Epithelial cell of esophagus (primary cell): Measurements from ENCODE around the gene PRKCB.
"Not testable (repeated sequence)": the region's sequence is repeated elsewhere in the genome, so short reads cannot be mapped to it uniquely, and the experiment has no call there.

Experiments
- DNase-seq: peaks from one replicate; pipeline ENCODE4 v3.0.0; 2010; ENCODE audit warnings: low read depth
- H3K4me3 ChIP-seq: 2 replicates; pipeline ENCODE4 v1.5.1; 2011; ENCODE audit warnings: mild to moderate bottlenecking, low read length, control low read depth
- TF ChIP-seq, protein P1 (sequence below): IDR thresholded peaks from 2 replicates; pipeline ENCODE4 v1.5.1; 2011; ENCODE audit warnings: low read depth, mild to moderate bottlenecking, low read length, control low read depth, inconsistent platforms; ENCODE audit not compliant: insufficient read depth; ENCODE audit errors: missing control alignments

Gene PRKCB

DNA sequence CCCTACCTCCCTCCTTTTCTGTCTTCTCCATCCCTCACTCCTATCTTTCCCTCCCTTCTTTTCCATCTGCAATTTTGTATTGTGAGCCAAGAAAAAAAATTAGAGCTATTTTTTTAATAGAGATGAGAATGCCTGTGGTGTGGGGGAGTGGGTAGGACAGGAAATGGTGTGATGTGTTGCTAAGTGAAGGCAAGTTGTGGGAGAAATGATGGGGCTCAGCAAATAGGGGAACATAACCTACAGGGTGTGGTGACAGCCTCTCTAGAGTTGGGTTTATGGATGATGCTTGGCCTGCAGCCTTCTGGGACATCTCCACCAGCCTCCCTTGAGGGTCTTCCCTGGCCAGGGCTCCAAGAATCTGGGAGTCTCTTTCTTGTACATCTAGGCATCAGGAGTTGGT lies 257.3 kb downstream of the PRKCB start:
- H3K4me3 ChIP-seq = no peak overlapping the region
- DNase-seq = no peak
- TF ChIP-seq, protein P1, sequence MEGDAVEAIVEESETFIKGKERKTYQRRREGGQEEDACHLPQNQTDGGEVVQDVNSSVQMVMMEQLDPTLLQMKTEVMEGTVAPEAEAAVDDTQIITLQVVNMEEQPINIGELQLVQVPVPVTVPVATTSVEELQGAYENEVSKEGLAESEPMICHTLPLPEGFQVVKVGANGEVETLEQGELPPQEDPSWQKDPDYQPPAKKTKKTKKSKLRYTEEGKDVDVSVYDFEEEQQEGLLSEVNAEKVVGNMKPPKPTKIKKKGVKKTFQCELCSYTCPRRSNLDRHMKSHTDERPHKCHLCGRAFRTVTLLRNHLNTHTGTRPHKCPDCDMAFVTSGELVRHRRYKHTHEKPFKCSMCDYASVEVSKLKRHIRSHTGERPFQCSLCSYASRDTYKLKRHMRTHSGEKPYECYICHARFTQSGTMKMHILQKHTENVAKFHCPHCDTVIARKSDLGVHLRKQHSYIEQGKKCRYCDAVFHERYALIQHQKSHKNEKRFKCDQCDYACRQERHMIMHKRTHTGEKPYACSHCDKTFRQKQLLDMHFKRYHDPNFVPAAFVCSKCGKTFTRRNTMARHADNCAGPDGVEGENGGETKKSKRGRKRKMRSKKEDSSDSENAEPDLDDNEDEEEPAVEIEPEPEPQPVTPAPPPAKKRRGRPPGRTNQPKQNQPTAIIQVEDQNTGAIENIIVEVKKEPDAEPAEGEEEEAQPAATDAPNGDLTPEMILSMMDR = no peak

DNA sequence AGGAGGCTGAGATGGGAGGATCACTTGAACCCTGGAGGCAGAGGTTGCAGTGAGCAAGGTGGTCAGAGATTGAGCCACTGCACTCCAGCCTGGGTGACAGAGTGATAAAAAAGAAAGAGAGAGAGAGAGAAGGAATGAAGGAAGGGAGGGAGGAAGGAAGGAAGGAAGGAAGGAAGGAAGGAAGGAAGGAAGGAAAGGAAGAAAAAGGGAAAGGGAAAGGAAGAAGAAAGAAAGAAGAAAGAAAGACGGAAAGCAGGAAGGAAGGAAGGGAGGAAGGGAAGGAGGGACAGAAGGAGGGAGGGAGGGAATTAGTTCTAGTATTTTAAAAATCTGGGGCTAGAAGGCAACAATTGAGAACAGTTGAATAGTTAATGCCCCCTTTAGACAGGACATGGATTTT lies 258.9 kb downstream of the PRKCB start:
- no peak overlapping the region for H3K4me3 ChIP-seq
- DNase-seq = no peak
- TF ChIP-seq, protein P1 = no peak

DNA sequence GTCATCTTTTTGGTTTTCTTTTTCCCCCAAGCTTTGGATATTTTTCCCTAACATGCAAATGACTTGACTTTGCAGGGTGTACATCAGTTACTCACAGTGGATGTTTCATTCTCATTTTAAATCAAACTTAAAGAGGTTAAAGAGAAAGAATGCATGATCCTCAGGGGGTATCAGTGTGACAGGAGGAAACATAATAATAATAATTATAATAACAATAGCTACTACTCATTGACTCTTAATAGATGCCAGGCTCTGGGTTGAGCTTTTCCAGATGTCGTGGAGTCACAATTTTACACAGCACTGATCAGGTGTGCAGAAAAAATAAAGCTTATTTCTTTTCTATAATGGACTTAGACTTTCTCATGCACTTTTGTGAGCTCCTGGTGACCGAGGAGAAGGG lies 263.1 kb downstream of the PRKCB start:
- TF ChIP-seq, protein P1 = no peak
- H3K4me3 ChIP-seq = no peak overlapping the region
- DNase-seq = no peak

DNA sequence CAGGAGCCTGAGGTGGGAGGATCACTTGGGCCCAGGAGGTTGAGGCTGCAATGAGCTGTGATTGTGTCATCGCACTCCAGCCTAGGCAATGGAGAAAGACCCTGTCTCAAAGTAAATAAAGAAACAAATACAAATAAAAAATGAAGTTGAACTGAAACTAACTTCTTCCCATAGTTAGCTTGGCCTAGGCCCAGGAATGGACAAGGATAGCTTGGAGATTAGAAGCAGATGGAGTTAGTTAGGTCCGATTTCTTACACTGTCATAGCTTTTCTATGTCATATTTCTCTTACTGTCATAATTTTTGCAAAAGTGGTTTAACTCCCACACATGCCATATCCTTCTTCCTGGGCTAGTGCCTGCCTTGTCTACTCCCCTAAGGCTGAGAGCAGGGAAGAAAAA lies 265.6 kb downstream of the PRKCB start:
- no peak for DNase-seq
- TF ChIP-seq, protein P1 = no peak
- no peak overlapping the region for H3K4me3 ChIP-seq

DNA sequence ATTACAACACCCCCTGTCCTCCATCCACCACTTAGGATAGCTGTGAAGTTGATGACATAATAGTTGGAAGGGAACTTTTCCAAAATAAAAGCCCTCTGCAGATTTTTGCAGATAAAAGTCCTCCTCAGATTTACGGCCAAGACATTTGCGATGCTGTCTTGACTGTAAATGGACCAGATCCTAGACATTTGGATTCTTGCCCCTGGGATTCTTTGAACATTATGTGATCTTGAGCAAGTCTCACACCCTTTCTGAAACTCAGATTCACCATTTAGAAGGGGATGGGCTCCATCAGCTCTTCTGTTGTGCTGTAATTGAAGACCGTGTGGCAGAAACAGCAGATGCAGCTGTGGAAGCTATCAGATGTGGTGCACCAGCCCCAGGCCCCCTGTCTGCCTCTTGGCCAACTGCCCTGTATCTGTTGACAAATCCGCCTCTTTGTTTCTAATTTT lies 266.5 kb downstream of the PRKCB start:
- no peak for DNase-seq
- H3K4me3 ChIP-seq = no peak overlapping the region

DNA sequence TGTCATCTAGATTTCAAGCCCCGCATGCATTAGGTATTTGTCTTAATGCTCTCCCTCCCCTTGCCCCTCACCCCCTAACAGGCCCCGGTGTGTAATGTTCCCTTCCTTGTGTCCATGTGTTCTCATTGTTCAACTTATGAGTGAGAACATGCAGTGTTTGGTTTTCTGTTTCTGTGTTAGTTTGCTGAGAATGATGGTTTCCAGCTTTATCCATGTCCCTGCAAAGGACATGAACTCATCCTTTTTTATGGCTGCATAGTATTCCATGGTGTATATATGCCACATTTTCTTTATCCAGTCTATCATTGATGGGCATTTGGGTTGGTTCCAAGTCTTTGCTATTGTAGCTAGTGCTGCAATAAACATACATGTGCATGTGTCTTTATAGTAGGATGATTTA lies 269.7 kb downstream of the PRKCB start:
- DNase-seq, H3K4me3 ChIP-seq: not testable (repeated sequence)

More for the DNA sequence above, 266.5 kb downstream of the PRKCB start:
- TF ChIP-seq, protein P1 = no peak

DNA sequence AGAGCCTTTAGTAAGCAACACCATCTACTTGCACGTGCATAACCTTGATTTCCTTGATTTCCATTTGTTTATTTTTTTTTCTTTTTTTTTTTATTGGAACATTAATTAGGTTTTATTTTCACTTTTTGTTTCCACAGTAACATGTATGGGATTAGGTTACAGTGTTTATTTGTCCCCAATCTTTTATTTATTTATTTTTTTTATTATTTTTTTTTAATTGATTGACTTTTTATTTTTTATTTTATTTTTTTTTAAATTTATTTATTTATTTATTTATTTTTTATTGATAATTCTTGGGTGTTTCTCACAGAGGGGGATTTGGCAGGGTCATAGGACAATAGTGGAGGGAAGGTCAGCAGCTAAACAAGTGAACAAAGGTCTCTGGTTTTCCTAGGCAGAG lies 272.3 kb downstream of the PRKCB start:
- not testable (repeated sequence) for DNase-seq, H3K4me3 ChIP-seq

DNA sequence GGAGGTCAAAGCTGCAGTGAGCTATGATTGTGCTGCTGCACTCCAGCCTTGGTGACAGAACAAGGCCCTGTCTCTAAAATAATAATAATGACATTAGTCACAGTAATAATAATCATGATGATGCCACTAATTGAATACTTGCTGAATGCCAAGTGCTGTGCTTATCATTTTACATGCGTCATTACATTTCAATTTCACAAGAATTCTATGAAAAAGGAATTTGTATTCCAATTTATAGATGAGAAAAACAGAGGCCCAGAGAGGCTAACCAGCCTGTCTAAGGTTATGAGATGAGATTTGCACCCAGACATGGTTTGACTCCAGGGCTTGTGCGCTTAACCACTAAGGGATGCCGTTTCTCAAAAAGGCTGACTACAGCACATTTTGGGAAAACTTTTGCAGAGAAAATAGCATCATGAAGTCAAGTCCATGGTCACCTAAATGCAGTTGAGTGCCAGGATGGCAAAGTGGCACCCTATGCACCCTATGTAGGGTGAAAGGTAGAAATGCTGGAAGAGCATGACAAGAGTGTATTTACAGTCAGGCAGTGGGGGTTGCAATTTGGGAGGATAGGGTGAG lies 276.0 kb downstream of the PRKCB start:
- no peak for DNase-seq
- H3K4me3 ChIP-seq = no peak overlapping the region
- TF ChIP-seq, protein P1 = no peak
